Ovary (tissue), 3 donors: Measurements from ENCODE around the gene CMBL.

ENCODE experiments used
- EP300 ChIP-seq: sonication (generic); formaldehyde crosslinking; IDR thresholded peaks from one replicate; pipeline ENCODE4 v1.6.1; 2017; ENCODE audit warnings: antibody characterized with exemption
- TF ChIP-seq, protein P1 (sequence below), 3 donors: fragments of 450-650 bp in 2 of 3; fragments of 200-600 bp in 1 of 3; IDR thresholded peaks; one replicate each; pipeline versions ENCODE4 v1.5.1 to v1.8.0; 2016 to 2022; ENCODE audit warnings: antibody characterized with exemption in 3 of 3, mild to moderate bottlenecking in 1 of 3
- donor health status: DM: no; HTN: no; CAD: no.

DNA sequence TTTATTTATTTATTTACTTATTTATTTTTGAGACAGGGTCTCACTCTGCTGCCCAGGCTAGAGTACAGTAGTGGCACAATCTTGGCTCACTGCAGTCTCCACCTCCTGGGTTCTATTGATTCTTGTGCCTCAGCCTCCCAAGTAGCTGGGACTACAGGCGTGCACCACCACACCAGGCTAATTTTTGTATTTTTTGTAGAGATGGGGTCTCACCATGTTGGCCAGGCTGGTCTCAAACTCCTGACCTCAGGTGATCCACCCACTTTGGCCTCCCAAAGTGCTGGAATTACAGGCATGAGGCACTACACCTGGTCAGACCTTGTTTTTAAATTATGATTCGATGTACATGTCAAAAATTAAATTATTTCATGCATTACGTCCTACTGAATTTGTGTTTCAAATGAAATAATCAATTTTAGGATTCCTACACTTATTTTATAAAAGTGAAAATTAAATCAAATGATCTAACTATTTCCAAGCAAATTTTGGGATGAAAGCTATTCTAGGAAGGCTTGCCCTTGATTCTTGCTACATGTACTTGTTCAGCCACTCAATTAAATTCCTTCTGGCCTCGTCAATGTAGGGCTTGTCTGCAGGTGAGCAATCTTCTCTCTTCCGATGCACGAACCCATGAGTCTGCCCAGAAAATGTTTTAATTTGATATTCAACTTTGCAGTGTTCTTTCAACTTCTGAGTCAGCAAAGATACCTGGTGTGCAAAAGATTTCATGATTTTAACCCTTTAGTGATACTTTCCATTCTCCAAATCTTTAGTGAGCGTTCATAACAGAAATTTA lies 27.6 kb downstream of the CMBL start:
- no peak for TF ChIP-seq EP300
- TF ChIP-seq, protein P1, sequence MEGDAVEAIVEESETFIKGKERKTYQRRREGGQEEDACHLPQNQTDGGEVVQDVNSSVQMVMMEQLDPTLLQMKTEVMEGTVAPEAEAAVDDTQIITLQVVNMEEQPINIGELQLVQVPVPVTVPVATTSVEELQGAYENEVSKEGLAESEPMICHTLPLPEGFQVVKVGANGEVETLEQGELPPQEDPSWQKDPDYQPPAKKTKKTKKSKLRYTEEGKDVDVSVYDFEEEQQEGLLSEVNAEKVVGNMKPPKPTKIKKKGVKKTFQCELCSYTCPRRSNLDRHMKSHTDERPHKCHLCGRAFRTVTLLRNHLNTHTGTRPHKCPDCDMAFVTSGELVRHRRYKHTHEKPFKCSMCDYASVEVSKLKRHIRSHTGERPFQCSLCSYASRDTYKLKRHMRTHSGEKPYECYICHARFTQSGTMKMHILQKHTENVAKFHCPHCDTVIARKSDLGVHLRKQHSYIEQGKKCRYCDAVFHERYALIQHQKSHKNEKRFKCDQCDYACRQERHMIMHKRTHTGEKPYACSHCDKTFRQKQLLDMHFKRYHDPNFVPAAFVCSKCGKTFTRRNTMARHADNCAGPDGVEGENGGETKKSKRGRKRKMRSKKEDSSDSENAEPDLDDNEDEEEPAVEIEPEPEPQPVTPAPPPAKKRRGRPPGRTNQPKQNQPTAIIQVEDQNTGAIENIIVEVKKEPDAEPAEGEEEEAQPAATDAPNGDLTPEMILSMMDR (IDR thresholded peaks at IDR 0.05): no peak
